ENCODE measurements around the gene PAX9. TPM values are rescaled to one million over a fixed set of nuclear protein-coding genes. Genes with fewer than 3 reads are reported as not detected.

The PAX9 gene
- total RNA-seq, 1 donor from 2014 or later = not detected

DNA sequence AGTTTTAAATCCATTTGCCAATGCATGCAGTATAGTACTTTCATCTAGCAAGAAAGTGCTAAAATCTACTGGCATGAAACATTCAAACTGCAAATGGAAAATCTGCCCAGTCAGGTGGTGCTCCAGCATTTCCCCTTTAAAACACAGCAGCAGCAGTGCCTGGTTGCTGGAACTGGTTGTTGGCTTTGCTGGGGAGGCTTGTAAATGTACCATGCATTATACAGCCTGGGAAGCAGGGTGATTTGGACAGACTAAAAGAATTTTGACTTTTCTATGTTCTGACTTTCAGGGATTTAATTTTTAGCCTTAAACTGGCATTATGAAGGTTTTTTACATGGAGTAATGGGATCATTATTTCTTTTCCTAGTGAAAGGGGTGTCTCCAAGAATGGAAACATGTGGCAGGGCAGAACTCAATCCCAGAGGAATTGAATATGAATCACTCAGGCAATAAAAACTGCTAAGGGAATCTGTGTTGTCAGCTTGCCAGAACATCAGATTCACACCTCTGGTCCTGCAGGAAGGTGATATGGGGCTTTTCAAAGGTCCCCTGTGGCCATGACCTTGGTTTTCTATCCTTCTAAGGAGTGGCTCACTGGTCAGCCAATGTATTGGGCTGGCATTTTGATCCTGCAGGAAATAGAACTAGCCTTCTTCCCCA, 9.0 kb upstream of the PAX9 start:
- H3K9me3 Mint-ChIP-seq = no peaks in the 10 kb centered on the region
- H3K36me3 Mint-ChIP-seq (ENCODE audit: low read depth) = no peaks in the 10 kb centered on the region
- TF ChIP-seq, protein P1, sequence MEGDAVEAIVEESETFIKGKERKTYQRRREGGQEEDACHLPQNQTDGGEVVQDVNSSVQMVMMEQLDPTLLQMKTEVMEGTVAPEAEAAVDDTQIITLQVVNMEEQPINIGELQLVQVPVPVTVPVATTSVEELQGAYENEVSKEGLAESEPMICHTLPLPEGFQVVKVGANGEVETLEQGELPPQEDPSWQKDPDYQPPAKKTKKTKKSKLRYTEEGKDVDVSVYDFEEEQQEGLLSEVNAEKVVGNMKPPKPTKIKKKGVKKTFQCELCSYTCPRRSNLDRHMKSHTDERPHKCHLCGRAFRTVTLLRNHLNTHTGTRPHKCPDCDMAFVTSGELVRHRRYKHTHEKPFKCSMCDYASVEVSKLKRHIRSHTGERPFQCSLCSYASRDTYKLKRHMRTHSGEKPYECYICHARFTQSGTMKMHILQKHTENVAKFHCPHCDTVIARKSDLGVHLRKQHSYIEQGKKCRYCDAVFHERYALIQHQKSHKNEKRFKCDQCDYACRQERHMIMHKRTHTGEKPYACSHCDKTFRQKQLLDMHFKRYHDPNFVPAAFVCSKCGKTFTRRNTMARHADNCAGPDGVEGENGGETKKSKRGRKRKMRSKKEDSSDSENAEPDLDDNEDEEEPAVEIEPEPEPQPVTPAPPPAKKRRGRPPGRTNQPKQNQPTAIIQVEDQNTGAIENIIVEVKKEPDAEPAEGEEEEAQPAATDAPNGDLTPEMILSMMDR (IDR thresholded peaks at IDR 0.05) = no peak
- no peak overlapping the region for H3K4me3 Mint-ChIP-seq
- DNase-seq (no peak), ATAC-seq (ENCODE audit: low read depth) (no peak)
- POLR2A ChIA-PET = no interaction called here
- peaks cover 13% of the 10 kb centered on the region for H3K4me1 Mint-ChIP-seq
- intact Hi-C loops (cut with micrococcal nuclease) = no loop called here
- H3K27ac Mint-ChIP-seq = no peak overlapping the region
- CTCF ChIA-PET = no interaction called here
- peaks cover 69% of the 10 kb centered on the region for H3K27me3 Mint-ChIP-seq

- no peak overlapping the region for H3K4me3 Mint-ChIP-seq
- POLR2A ChIA-PET = no interaction called here
- intact Hi-C loops (cut with micrococcal nuclease) = no loop called here
- H3K27me3 Mint-ChIP-seq = peaks cover 66% of the 10 kb centered on the region
- H3K36me3 Mint-ChIP-seq (ENCODE audit: low read depth) = no peaks in the 10 kb centered on the region
- CTCF ChIA-PET = no interaction called here
- H3K9me3 Mint-ChIP-seq = no peaks in the 10 kb centered on the region
- H3K27ac Mint-ChIP-seq = no peak overlapping the region
- DNase-seq (no peak), ATAC-seq (ENCODE audit: low read depth) (no peak)
- TF ChIP-seq, protein P1 (IDR thresholded peaks at IDR 0.05) = no peak
- H3K4me1 Mint-ChIP-seq = peaks cover 13% of the 10 kb centered on the region
Measured at GRCh38 chr14:36653413-36653812, 8.2 kb upstream of the PAX9 start.

GRCh38 chr14:36653962-36654793, 7.5 kb upstream of the PAX9 start:
- no peak for ATAC-seq (ENCODE audit: low read depth)
- peaks cover 66% of the 10 kb centered on the region for H3K27me3 Mint-ChIP-seq
- intact Hi-C loops (cut with micrococcal nuclease) = no loop called here
- no peaks in the 10 kb centered on the region for H3K9me3 Mint-ChIP-seq
- no peak overlapping the region for H3K27ac Mint-ChIP-seq
- CTCF ChIA-PET = no interaction called here
- no peaks in the 10 kb centered on the region for H3K36me3 Mint-ChIP-seq (ENCODE audit: low read depth)
- H3K4me3 Mint-ChIP-seq = no peak overlapping the region
- H3K4me1 Mint-ChIP-seq = peaks cover 13% of the 10 kb centered on the region
- POLR2A ChIA-PET = no interaction called here
- no peak for DNase-seq
- TF ChIP-seq, protein P1 (IDR thresholded peaks at IDR 0.05) = no peak

DNA sequence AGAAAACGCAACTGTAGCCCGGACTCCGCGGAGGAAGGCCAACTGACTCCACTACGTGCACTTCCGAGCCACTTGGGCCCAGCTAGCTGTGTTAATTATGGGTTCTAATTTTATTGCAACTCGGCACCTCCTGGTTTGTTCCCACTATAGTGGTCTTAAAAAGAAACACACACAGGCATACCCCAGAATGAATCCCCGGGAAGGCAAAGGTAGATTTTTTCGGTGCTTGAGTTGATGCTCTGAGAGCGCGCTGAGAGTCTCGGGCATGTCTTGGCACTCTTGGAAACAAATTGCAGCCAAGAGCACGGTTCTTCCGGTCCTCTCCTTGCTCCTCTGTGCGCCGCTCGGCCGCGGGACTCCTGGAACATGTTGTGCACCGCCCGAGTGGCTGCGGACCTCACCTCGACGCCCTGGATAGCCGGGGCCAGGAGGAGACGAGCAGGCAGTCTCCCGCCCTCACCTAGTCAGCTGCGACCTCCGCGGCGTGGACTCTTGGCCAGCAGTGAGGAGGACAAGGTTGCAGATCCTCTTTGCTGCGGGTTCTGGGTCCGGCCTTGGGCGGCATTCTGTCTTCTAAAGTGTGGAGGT, 6.8 kb upstream of the PAX9 start:
- no peak for ATAC-seq (ENCODE audit: low read depth)
- peaks cover 13% of the 10 kb centered on the region for H3K4me1 Mint-ChIP-seq
- no peaks in the 10 kb centered on the region for H3K9me3 Mint-ChIP-seq
- CTCF ChIA-PET = no interaction called here
- intact Hi-C loops (cut with micrococcal nuclease) = loop anchor here (5.0 kb wide), 4 partner anchors 68 to 942 kb away; partner anchors contain the start of genes FOXA1, NKX2-1 and TTC6
- no peak overlapping the region for H3K27ac Mint-ChIP-seq
- TF ChIP-seq, protein P1 (IDR thresholded peaks at IDR 0.05) = no peak
- H3K27me3 Mint-ChIP-seq = peaks cover 70% of the 10 kb centered on the region
- no peak for DNase-seq
- POLR2A ChIA-PET = no interaction called here
- no peaks in the 10 kb centered on the region for H3K36me3 Mint-ChIP-seq (ENCODE audit: low read depth)
- no peak overlapping the region for H3K4me3 Mint-ChIP-seq

GRCh38 chr14:36655571-36655962, 6.1 kb upstream of the PAX9 start:
- Mint-ChIP-seq H3K4me1 (peaks cover 14% of the 10 kb centered on the region), H3K36me3 (ENCODE audit: low read depth) (no peaks in the 10 kb centered on the region), H3K27me3 (peaks cover 70% of the 10 kb centered on the region), H3K27ac (peak overlapping the region; percentile 60), H3K4me3 (no peak overlapping the region), H3K9me3 (no peaks in the 10 kb centered on the region)
- TF ChIP-seq, protein P1 (IDR thresholded peaks at IDR 0.05) = no peak
- POLR2A ChIA-PET = no interaction called here
- intact Hi-C loops (cut with micrococcal nuclease) = loop anchor here (5.0 kb wide), 4 partner anchors 68 to 942 kb away; partner anchors contain the start of genes FOXA1, NKX2-1 and TTC6
- ATAC-seq (ENCODE audit: low read depth) (no peak), DNase-seq (no peak)
- CTCF ChIA-PET = no interaction called here

All from activated B cell treated with CpG ODN at 0.5 μM for 24 hours (primary cell).